Endothelial cell of umbilical vein (primary cell): Measurements from ENCODE around the gene ZNF407. TPM values are rescaled to one million over a fixed set of nuclear protein-coding genes. Genes with fewer than 3 reads are reported as not detected.

Source experiments
- BruUV-seq: library from RNA; stranded (reverse); fragments of 400-500 nt; replicated peaks from 2 replicates; lab custom pipeline; 2021; lab: Mats Ljungman, UMichigan
- CTCF ChIA-PET: fragments of 300-600, 350-600 bp; sonication (Branson Sonifier 250); formaldehyde crosslinking; loops from one replicate; lab custom pipeline; 2021; ENCODE audit warnings: antibody characterized with exemption, inconsistent platforms; lab: Charles Lee
- POLR2A ChIA-PET: fragments of 300-600, 350-600 bp; sonication (Branson Sonifier 250); formaldehyde crosslinking; loops from one replicate; lab custom pipeline; 2021; ENCODE audit warnings: antibody characterized with exemption, inconsistent platforms; lab: Charles Lee
- DNase-seq: peaks from one replicate; pipeline ENCODE4 v3.0.0-alpha.2; 2011; ENCODE audit warnings: low read depth, low spot score
- FAIRE-seq: peaks from 2 replicates; lab custom pipeline; 2011; peaks lifted over from hg19 to GRCh38; lab: Jason Lieb, UNC
- H2AFZ ChIP-seq: 2 replicates; pipeline ENCODE4 v1.6.0; 2012; ENCODE audit warnings: low read depth, low read length, control low read depth, inconsistent platforms
- H3K27ac ChIP-seq: 2 replicates; pipeline ENCODE4 v1.5.1; 2011; ENCODE audit warnings: low read depth, mild to moderate bottlenecking, control low read depth, low read length, moderate library complexity; ENCODE audit not compliant: insufficient read depth
- H3K27me3 ChIP-seq, 2 experiments: 2 replicates each; pipeline versions ENCODE4 v1.6.0 to v1.6.1; 2011; ENCODE audit warnings: low read length in 2 of 2, mixed read lengths in 1 of 2; ENCODE audit not compliant: control insufficient read depth in 2 of 2, insufficient read depth in 2 of 2
- H3K36me3 ChIP-seq, 2 experiments: 2 replicates in 1 of 2; 3 replicates in 1 of 2; pipeline ENCODE4 v1.5.1; 2011; ENCODE audit warnings: low read length in 2 of 2, mild to moderate bottlenecking in 1 of 2, moderate library complexity in 1 of 2; ENCODE audit not compliant: control insufficient read depth in 2 of 2, insufficient read depth in 2 of 2; ENCODE audit errors: extremely low read depth in 1 of 2
- H3K4me1 ChIP-seq: 3 replicates; pipeline ENCODE4 v1.5.1; 2011; ENCODE audit warnings: mild to moderate bottlenecking, low read length; ENCODE audit not compliant: control insufficient read depth, insufficient read depth; ENCODE audit errors: extremely low read depth
- H3K4me2 ChIP-seq: 2 replicates; pipeline ENCODE4 v1.6.1; 2011; ENCODE audit warnings: low read length, control low read depth, mixed read lengths; ENCODE audit not compliant: insufficient read depth
- H3K4me3 ChIP-seq, 3 experiments: fragments of 200-600 bp in 1 of 3; sonication (generic), shearing (Covaris generic) in 1 of 3; replicated peaks in 1 of 3; 2 replicates each; pipeline ENCODE4 v1.5.1; 2011 to 2016; ENCODE audit warnings: control low read depth in 3 of 3, low read length in 3 of 3, mild to moderate bottlenecking in 2 of 3, inconsistent platforms in 1 of 3, low read depth in 1 of 3, moderate library complexity in 1 of 3; ENCODE audit not compliant: insufficient read depth in 1 of 3
- H3K79me2 ChIP-seq: 2 replicates; pipeline ENCODE4 v1.6.0; 2012; ENCODE audit warnings: low read length, inconsistent platforms; ENCODE audit not compliant: control insufficient read depth, insufficient read depth
- H3K9ac ChIP-seq: replicated peaks from 2 replicates; pipeline ENCODE3; 2011; ENCODE audit warnings: low read length, control low read depth; ENCODE audit not compliant: insufficient read depth; ENCODE audit errors: extremely low read depth
- H3K9me1 ChIP-seq: replicated peaks from 3 replicates; pipeline ENCODE4 v1.6.0; 2011; ENCODE audit warnings: mild to moderate bottlenecking, low read length; ENCODE audit not compliant: control insufficient read depth, insufficient read depth; ENCODE audit errors: extremely low read depth
- H3K9me3 ChIP-seq: replicated peaks from 2 replicates; pipeline ENCODE4 v1.5.1; 2012; ENCODE audit warnings: low read length, inconsistent platforms; ENCODE audit not compliant: control insufficient read depth, insufficient read depth
- H4K20me1 ChIP-seq: replicated peaks from 2 replicates; pipeline ENCODE3; 2011; ENCODE audit warnings: mild to moderate bottlenecking, low read length; ENCODE audit not compliant: control insufficient read depth, insufficient read depth; ENCODE audit errors: extremely low read depth
- EZH2 ChIP-seq: IDR thresholded peaks from 2 replicates; pipeline ENCODE4 v1.6.1; 2012; ENCODE audit warnings: borderline replicate concordance, low read depth, mild to moderate bottlenecking, moderate library complexity, low read length, inconsistent platforms; ENCODE audit not compliant: severe bottlenecking
- FOS ChIP-seq: IDR thresholded peaks from 2 replicates; pipeline ENCODE4 v1.6.1; 2011; ENCODE audit warnings: mild to moderate bottlenecking, low read length, moderate library complexity, borderline replicate concordance; ENCODE audit not compliant: insufficient read depth
- GATA2 ChIP-seq: IDR thresholded peaks from 2 replicates; pipeline ENCODE4 v1.7.0; 2011; ENCODE audit warnings: low read depth, mild to moderate bottlenecking, moderate library complexity, mixed read lengths, low read length; ENCODE audit not compliant: insufficient read length, insufficient read depth
- JUN ChIP-seq: IDR thresholded peaks from 2 replicates; pipeline ENCODE4 v1.6.1; 2011; ENCODE audit warnings: borderline replicate concordance, low read depth; ENCODE audit not compliant: insufficient read length, insufficient read depth
- MYC ChIP-seq: IDR thresholded peaks from one replicate; pipeline ENCODE4 v1.6.1; 2011; ENCODE audit warnings: mild to moderate bottlenecking, low read depth, low read length
- POLR2A ChIP-seq: IDR thresholded peaks from 2 replicates; pipeline ENCODE4 v1.6.1; 2012; ENCODE audit warnings: low read depth, mild to moderate bottlenecking, control low read depth, low read length
- POLR2AphosphoS5 ChIP-seq: IDR thresholded peaks from 2 replicates; pipeline ENCODE4 v1.6.1; 2012; ENCODE audit warnings: low read depth, mild to moderate bottlenecking, control low read depth, low read length, moderate library complexity; ENCODE audit not compliant: insufficient read depth
- dilution Hi-C: fragments of 300-500 bp; cut with MboI; formaldehyde crosslinking; loops from one replicate; pipeline ENCODE4 v1.15.0; 2019; ENCODE audit warnings: low sequenced_read_pairs; ENCODE audit not compliant: extremely low pct_ligation_motif_present
- intact Hi-C: fragments of 100-400 bp; cut with micrococcal nuclease; formaldehyde crosslinking; loops from one replicate; pipeline ENCODE4 v1.10.0; 2022
- polyA plus RNA-seq, 4 experiments: library from polyadenylated mRNA; depleted of rRNA in 3 of 4; stranded (reverse) in 3 of 4; unstranded in 1 of 4; fragments of >200 nt; gene quantifications; 2 replicates each; pipeline versions ENCODE4 v1.2.1 to v1.2.3, GENCODE V29; 2011 to 2012; ENCODE audit warnings: missing spikeins in 1 of 4
- total RNA-seq: library from RNA; stranded (reverse); gene quantifications from 2 replicates; pipeline ENCODE4 v1.2.3, GENCODE V29; 2021
- TF ChIP-seq, protein P1 (sequence below): IDR thresholded peaks from 2 replicates; pipeline ENCODE4 v1.6.1; 2011; ENCODE audit not compliant: insufficient read depth, insufficient read length
- TF ChIP-seq, protein P2 (sequence below), 2 donors: IDR thresholded peaks; 1 replicate in 1 of 2; 2 replicates in 1 of 2; pipeline ENCODE4 v1.5.1; 2011; ENCODE audit warnings: low read length in 2 of 2, mild to moderate bottlenecking in 2 of 2, moderate library complexity in 2 of 2, control low read depth in 1 of 2, inconsistent platforms in 1 of 2, low read depth in 1 of 2; ENCODE audit not compliant: insufficient read depth in 1 of 2; ENCODE audit errors: extremely low read depth in 1 of 2

Gene ZNF407
- total and polyA plus RNA-seq, 2 donors (not counting 3 experiments of a cell fraction or from before 2014, with no cell fraction given): 3.8 to 20.1 TPM

DNA sequence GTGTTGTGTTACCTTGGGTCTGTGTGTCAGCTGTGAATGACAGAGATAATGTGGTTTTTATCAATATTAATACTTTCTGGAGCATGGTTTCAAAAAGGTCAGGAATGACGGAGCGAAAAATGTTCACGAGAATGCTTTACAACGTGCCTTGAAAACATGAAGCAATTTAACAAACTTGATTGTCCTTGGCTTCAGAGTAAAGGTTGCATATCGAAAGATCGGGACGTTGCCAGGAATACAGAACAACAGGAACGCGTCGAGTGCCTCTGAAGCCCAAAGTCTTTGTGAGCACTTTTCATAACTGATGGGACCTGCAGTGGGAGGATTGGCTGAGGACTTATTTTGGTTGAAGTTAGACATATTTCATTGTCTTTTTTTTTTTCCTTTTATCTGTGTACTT lies 206.1 kb downstream of the ZNF407 start:
- Histone ChIP-seq H3K9ac (no peak overlapping the region), H3K27me3 (no peaks in the 10 kb centered on the region), H3K36me3 (no peaks in the 10 kb centered on the region), H3K27ac (no peak overlapping the region), H2AFZ (no peak overlapping the region), H3K4me2 (no peak overlapping the region), H3K4me1 (peaks cover 13% of the 10 kb centered on the region), H4K20me1 (no peaks in the 10 kb centered on the region), H3K9me3 (no peaks in the 10 kb centered on the region), H3K4me3 (no peak overlapping the region), H3K79me2 (no peaks in the 10 kb centered on the region), H3K9me1 (no peaks in the 10 kb centered on the region)
- ChIA-PET CTCF (no interaction called here), POLR2A (no interaction called here)
- TF ChIP-seq JUN (no peak), POLR2A (no peak), MYC (no peak), FOS (no peak), GATA2 (no peak), POLR2AphosphoS5 (no peak), EZH2 (no peak)
- TF ChIP-seq, protein P1, sequence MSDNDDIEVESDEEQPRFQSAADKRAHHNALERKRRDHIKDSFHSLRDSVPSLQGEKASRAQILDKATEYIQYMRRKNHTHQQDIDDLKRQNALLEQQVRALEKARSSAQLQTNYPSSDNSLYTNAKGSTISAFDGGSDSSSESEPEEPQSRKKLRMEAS: no peak
- TF ChIP-seq, protein P2, sequence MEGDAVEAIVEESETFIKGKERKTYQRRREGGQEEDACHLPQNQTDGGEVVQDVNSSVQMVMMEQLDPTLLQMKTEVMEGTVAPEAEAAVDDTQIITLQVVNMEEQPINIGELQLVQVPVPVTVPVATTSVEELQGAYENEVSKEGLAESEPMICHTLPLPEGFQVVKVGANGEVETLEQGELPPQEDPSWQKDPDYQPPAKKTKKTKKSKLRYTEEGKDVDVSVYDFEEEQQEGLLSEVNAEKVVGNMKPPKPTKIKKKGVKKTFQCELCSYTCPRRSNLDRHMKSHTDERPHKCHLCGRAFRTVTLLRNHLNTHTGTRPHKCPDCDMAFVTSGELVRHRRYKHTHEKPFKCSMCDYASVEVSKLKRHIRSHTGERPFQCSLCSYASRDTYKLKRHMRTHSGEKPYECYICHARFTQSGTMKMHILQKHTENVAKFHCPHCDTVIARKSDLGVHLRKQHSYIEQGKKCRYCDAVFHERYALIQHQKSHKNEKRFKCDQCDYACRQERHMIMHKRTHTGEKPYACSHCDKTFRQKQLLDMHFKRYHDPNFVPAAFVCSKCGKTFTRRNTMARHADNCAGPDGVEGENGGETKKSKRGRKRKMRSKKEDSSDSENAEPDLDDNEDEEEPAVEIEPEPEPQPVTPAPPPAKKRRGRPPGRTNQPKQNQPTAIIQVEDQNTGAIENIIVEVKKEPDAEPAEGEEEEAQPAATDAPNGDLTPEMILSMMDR (IDR thresholded peaks at IDR 0.05; ENCODE audit: extremely low read depth in 1 of 2, insufficient read depth in 1 of 2, low read depth in 1 of 2, low read length in 2 of 2): no peak
- dilution Hi-C loops: no loop called here
- BruUV-seq: no TSS peak
- intact Hi-C loops: no loop called here
- no peak for DNase-seq
- no peak for FAIRE-seq
